HepG2 (cell line): ENCODE results near the gene TACC3. TPM values are rescaled to one million over a fixed set of nuclear protein-coding genes. Genes with fewer than 3 reads are reported as not detected.

Experiments used
- AKNA ChIP-seq: sonication (generic); formaldehyde crosslinking; IDR thresholded peaks from 2 replicates; pipeline ENCODE4 v1.4.0; 2020; ENCODE audit warnings: missing genetic modification reagents, borderline replicate concordance
- ATRX ChIP-seq: sonication (generic); formaldehyde crosslinking; IDR thresholded peaks from 2 replicates; pipeline ENCODE4 v1.4.0; 2020; ENCODE audit warnings: missing genetic modification reagents, borderline replicate concordance
- MLX ChIP-seq: IDR thresholded peaks from 2 replicates; pipeline ENCODE4 v1.6.1; 2016
- NFATC3 ChIP-seq: sonication (generic); formaldehyde crosslinking; IDR thresholded peaks from 2 replicates; pipeline ENCODE4 v1.5.1; 2020; ENCODE audit warnings: mild to moderate bottlenecking, missing genetic modification reagents
- NR2F1 ChIP-seq, 2 experiments: fragments of 450-650 bp in 1 of 2; formaldehyde crosslinking in 1 of 2; IDR thresholded peaks; 2 replicates each; pipeline versions ENCODE4 v1.5.0 to v1.6.1; 2016 to 2020; ENCODE audit warnings: mild to moderate bottlenecking in 1 of 2, missing compliant biosample characterization in 1 of 2, missing genetic modification reagents in 1 of 2, moderate library complexity in 1 of 2
- PREB ChIP-seq: sonication (generic); formaldehyde crosslinking; IDR thresholded peaks from 2 replicates; pipeline ENCODE4 v1.4.0; 2020; ENCODE audit warnings: missing genetic modification reagents
- RARA ChIP-seq: IDR thresholded peaks from 2 replicates; pipeline ENCODE4 v1.6.1; 2016; ENCODE audit warnings: missing genetic modification reagents, missing compliant biosample characterization
- SMARCE1 ChIP-seq: fragments of 450-650 bp; IDR thresholded peaks from 2 replicates; pipeline ENCODE4 v1.6.1; 2017; ENCODE audit warnings: borderline replicate concordance
- ZNF282 ChIP-seq: fragments of 450-650 bp; IDR thresholded peaks from 2 replicates; pipeline ENCODE4 v1.6.1; 2018; ENCODE audit not compliant: partially characterized antibody
- ZNF296 ChIP-seq: sonication (generic); formaldehyde crosslinking; conservative IDR thresholded peaks from 2 replicates; pipeline ENCODE4 v1.5.0; 2020; ENCODE audit warnings: mild to moderate bottlenecking, missing genetic modification reagents
- ZNF510 ChIP-seq: sonication (generic); formaldehyde crosslinking; IDR thresholded peaks from 2 replicates; pipeline ENCODE4 v1.4.0; 2020; ENCODE audit warnings: low read depth, mild to moderate bottlenecking, missing genetic modification reagents
- ZNF574 ChIP-seq: sonication (generic); formaldehyde crosslinking; IDR thresholded peaks from 2 replicates; pipeline ENCODE4 v1.4.0; 2020; ENCODE audit warnings: missing genetic modification reagents
- ZNF710 ChIP-seq: sonication (generic); formaldehyde crosslinking; IDR thresholded peaks from 2 replicates; pipeline ENCODE4 v1.5.0; 2020; ENCODE audit warnings: mild to moderate bottlenecking, missing genetic modification reagents, borderline replicate concordance
- polyA plus RNA-seq, 8 experiments: library from polyadenylated mRNA; depleted of rRNA in 3 of 8; stranded (reverse) in 7 of 8; unstranded in 1 of 8; fragments of >200 nt; fragmentation: Illumina TruSeq in 4 of 8; extraction: Trizol in 4 of 8; gene quantifications; 2 replicates each; pipeline versions ENCODE4 v1.2.1 to v1.2.3, GENCODE V29; 2011 to 2016; ENCODE audit warnings: low read depth in 4 of 8, missing spikeins in 1 of 8, mixed read lengths in 1 of 8; ENCODE audit not compliant: insufficient read depth in 1 of 8
- total RNA-seq, 5 experiments: library from RNA; depleted of rRNA; stranded (reverse); fragments of >200 nt; fragmentation: Illumina TruSeq; extraction: Trizol; gene quantifications; 2 replicates each; pipeline ENCODE4 v1.2.3, GENCODE V29; 2016; ENCODE audit warnings: low read depth in 1 of 5

TACC3 gene
- total and polyA plus RNA-seq, 2 of the 13 experiments (the other 11 are each of a cell fraction or from before 2014, with no cell fraction given) = 20.3 to 21.2 TPM

GRCh38 chr4:1720163-1720983 lies 948 bp upstream of the TACC3 start (continued):
- TF ChIP-seq ATRX (CRISPR knock-in tag) (no peak), AKNA (CRISPR knock-in tag) (no peak), PREB (0 out of 2 replicates have a peak, but pooled peaks have one; percentile 52), ZNF574 (no peak), RARA (CRISPR knock-in tag) (peak; percentile 26; the same call in 1 of the 2 replicates), NFATC3 (CRISPR knock-in tag) (no peak), MLX (CRISPR knock-in tag) (no peak), SMARCE1 (no peak), ZNF710 (CRISPR knock-in tag) (no peak; the same call in 1 of the 2 replicates), NR2F1 (CRISPR knock-in tag; IDR thresholded peaks at IDR 0.05) (no peak), ZNF282 (no peak), ZNF510 (CRISPR knock-in tag) (no peak), ZNF296 (CRISPR knock-in tag) (0 out of 2 replicates have a peak, but pooled peaks have one; percentile 49)
